CD14-positive monocyte (primary cell): ENCODE results near the gene TBX15. TPM values are rescaled to one million over a fixed set of nuclear protein-coding genes. Genes with fewer than 3 reads are reported as not detected.

ENCODE experiments used
- DNase-seq, 3 donors: peaks; one replicate each; pipeline ENCODE4 v3.0.0-alpha.2; 2011 to 2022
- H2AFZ ChIP-seq: 2 replicates; pipeline ENCODE4 v1.6.0; 2012; ENCODE audit warnings: mild to moderate bottlenecking, low read depth, low read length, inconsistent platforms; ENCODE audit not compliant: insufficient read depth, poor library complexity, severe bottlenecking
- H3K27ac ChIP-seq, 2 donors: 1 replicate in 1 of 2; 2 replicates in 1 of 2; pipeline ENCODE4 v1.5.1; 2012 to 2013; ENCODE audit warnings: low read length in 2 of 2, control low read depth in 1 of 2, inconsistent platforms in 1 of 2, low read depth in 1 of 2, mild to moderate bottlenecking in 1 of 2
- H3K27me3 ChIP-seq, 2 donors: one replicate each; pipeline versions ENCODE4 v1.6.0 to v1.6.1; 2011 to 2013; ENCODE audit warnings: low read length in 2 of 2; ENCODE audit not compliant: control insufficient read depth in 2 of 2, insufficient read depth in 2 of 2
- H3K36me3 ChIP-seq, 2 donors: replicated peaks in 1 of 2; 1 replicate in 1 of 2; 2 replicates in 1 of 2; pipeline versions ENCODE4 v1.5.1 to v1.6.1; 2012 to 2013; ENCODE audit warnings: low read length in 2 of 2, control low read depth in 1 of 2, inconsistent platforms in 1 of 2, mild to moderate bottlenecking in 1 of 2; ENCODE audit not compliant: insufficient read depth in 2 of 2, control insufficient read depth in 1 of 2
- H3K4me1 ChIP-seq, 2 donors: 1 replicate in 1 of 2; 2 replicates in 1 of 2; pipeline versions ENCODE4 v1.5.1 to v1.6.1; 2012 to 2013; ENCODE audit warnings: low read length in 2 of 2, control low read depth in 1 of 2, inconsistent platforms in 1 of 2, mild to moderate bottlenecking in 1 of 2, moderate library complexity in 1 of 2; ENCODE audit not compliant: insufficient read depth in 2 of 2, control insufficient read depth in 1 of 2
- H3K4me2 ChIP-seq: replicated peaks from 2 replicates; pipeline ENCODE3; 2012; ENCODE audit warnings: low read length, moderate library complexity, mild to moderate bottlenecking; ENCODE audit not compliant: poor library complexity, severe bottlenecking; ENCODE audit errors: extremely low read depth
- H3K4me3 ChIP-seq, 3 experiments: fragments of 200-600 bp in 1 of 3; sonication (generic) in 1 of 3; replicated peaks in 1 of 3; 1 replicate in 2 of 3; 2 replicates in 1 of 3; pipeline ENCODE4 v1.5.1; 2011 to 2013; ENCODE audit warnings: low read length in 3 of 3, mild to moderate bottlenecking in 3 of 3, control low read depth in 2 of 3, low read depth in 2 of 3, inconsistent platforms in 1 of 3, moderate library complexity in 1 of 3
- H3K79me2 ChIP-seq: 2 replicates; pipeline ENCODE4 v1.6.0; 2012; ENCODE audit warnings: mild to moderate bottlenecking, control low read depth, inconsistent platforms, low read length, moderate library complexity; ENCODE audit not compliant: insufficient read depth
- H3K9ac ChIP-seq: 2 replicates; pipeline ENCODE4 v1.6.0; 2017; ENCODE audit warnings: low read length, mild to moderate bottlenecking; ENCODE audit not compliant: insufficient read depth, poor library complexity, severe bottlenecking
- H3K9me3 ChIP-seq, 2 donors: replicated peaks in 1 of 2; 1 replicate in 1 of 2; 2 replicates in 1 of 2; pipeline versions ENCODE4 v1.5.1 to v1.6.1; 2012 to 2013; ENCODE audit warnings: low read length in 2 of 2, control low read depth in 1 of 2; ENCODE audit not compliant: control insufficient read depth in 1 of 2, insufficient read depth in 1 of 2
- H4K20me1 ChIP-seq: 2 replicates; pipeline ENCODE4 v1.6.0; 2012; ENCODE audit warnings: mild to moderate bottlenecking, low read length, control low read depth, moderate library complexity; ENCODE audit not compliant: insufficient read depth
- H3K27ac Mint-ChIP-seq, 7 donors: one replicate each; pipeline ENCODE4 v1.8.0; 2020; ENCODE audit warnings: mild to moderate bottlenecking in 7 of 7, mixed read lengths in 7 of 7, moderate library complexity in 6 of 7, inconsistent platforms in 2 of 7
- H3K27me3 Mint-ChIP-seq, 3 donors: one replicate each; pipeline ENCODE4 v1.8.0; 2021 to 2022; ENCODE audit warnings: low read depth in 3 of 3, mild to moderate bottlenecking in 3 of 3, mixed read lengths in 3 of 3, moderate library complexity in 3 of 3, inconsistent platforms in 1 of 3
- H3K36me3 Mint-ChIP-seq, 2 donors: one replicate each; pipeline ENCODE4 v1.8.0; 2020; ENCODE audit warnings: mixed read lengths in 2 of 2, inconsistent platforms in 1 of 2, mild to moderate bottlenecking in 1 of 2
- H3K4me1 Mint-ChIP-seq: one replicate; pipeline ENCODE4 v1.8.0; 2020; ENCODE audit warnings: mild to moderate bottlenecking, mixed read lengths
- H3K4me3 Mint-ChIP-seq, 2 donors: one replicate each; pipeline ENCODE4 v1.8.0; 2020; ENCODE audit warnings: mild to moderate bottlenecking in 2 of 2, mixed read lengths in 2 of 2, moderate library complexity in 1 of 2
- H3K9me3 Mint-ChIP-seq, 7 donors: one replicate each; pipeline ENCODE4 v1.8.0; 2020 to 2022; ENCODE audit warnings: mixed read lengths in 7 of 7, mild to moderate bottlenecking in 6 of 7, moderate library complexity in 6 of 7, inconsistent platforms in 2 of 7
- WGBS: methylation state at CpG from one replicate; pipeline ENCODE4 v1.1.5; 2013; ENCODE audit warnings: missing lambda C conversion rate; ENCODE audit not compliant: insufficient coverage; 5-methylcytosine and 5-hydroxymethylcytosine counted together
- intact Hi-C, 2 donors: fragments of 100-400 bp; cut with micrococcal nuclease; formaldehyde crosslinking; loops; one replicate each; pipeline versions ENCODE4 v1.15.0 to v1.15.1; 2023
- polyA plus RNA-seq, 3 donors: library from polyadenylated mRNA; depleted of rRNA in 1 of 3; unstranded in 2 of 3; stranded (reverse) in 1 of 3; fragments of 300-500 nt in 2 of 3; fragments of >200 nt in 1 of 3; fragmentation: Illumina TruSeq in 2 of 3; gene quantifications; 1 replicate in 2 of 3; 2 replicates in 1 of 3; pipeline ENCODE4 v1.2.3, GENCODE V29; 2012 to 2021
- TF ChIP-seq, protein P1 (sequence below): fragments of 200-600 bp; IDR thresholded peaks from one replicate; pipeline ENCODE4 v1.8.0; 2022; ENCODE audit warnings: antibody characterized with exemption, mild to moderate bottlenecking

TBX15 gene
- polyA plus RNA-seq, 3 donors, result not detected

DNA sequence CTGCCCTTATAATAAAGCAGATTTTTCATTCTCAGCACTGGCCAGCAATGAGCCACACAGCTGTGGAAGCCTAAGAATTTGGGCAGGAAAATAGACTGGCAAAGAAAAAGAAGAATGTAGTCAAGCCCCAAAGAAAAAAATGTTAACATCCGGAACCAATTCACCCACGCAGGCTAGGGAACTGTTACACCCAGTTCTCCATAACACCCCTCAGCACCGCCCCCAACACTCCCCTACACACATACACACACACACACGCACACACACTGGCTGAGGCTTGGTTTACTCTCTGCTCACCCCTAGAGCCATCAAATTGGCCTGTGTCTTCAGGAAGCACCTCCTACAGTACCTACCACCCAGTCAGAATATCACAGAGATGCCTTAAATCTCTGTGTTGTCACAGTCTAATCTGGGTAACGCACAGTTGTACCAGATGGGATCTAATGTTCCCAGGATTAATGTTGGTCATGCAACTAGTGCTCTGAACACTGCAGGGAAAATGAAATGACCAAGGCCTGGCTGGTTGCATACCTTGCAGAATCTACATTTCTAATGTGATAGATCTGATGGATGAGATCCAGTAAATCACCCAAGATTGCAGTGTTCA lies 14.5 kb downstream of the TBX15 start:
- Mint-ChIP-seq H3K27ac (peak overlapping the region in 1 of 7 donors; percentile 44), H3K9me3 (peaks cover 0 to 11% (median 2%) of the 10 kb centered on the region in 7 donors)
- intact Hi-C loops, result no loop called here

DNA sequence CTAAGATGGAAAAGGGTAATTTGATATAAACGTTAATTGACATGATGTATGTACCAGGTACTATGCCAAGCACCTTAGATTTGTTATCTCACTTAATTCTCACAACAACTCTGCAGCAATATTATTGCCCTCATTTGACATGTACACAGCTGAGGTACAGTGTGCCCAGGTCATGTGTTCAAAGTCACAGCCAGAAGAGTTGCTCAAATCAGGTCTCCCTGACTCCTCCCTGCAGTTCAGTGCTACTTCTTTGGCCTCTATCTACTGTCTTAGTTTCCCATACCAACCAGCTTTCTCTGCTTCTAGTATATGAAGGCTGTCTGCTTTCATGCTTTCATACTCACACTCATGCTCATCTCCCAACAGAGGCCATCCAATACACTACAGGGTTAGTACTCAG lies 15.1 kb downstream of the TBX15 start:
- Histone ChIP-seq H2AFZ (no peak overlapping the region), H3K9ac (no peak overlapping the region), H3K9me3 (peaks cover 0 to 6% of the 10 kb centered on the region in 2 donors), H3K36me3 (no peaks in the 10 kb centered on the region), H3K27ac (no peak overlapping the region), H3K79me2 (no peaks in the 10 kb centered on the region), H3K4me3 (no peak overlapping the region), H3K27me3 (peaks cover 37 to 50% of the 10 kb centered on the region in 2 donors), H3K4me1 (no peaks in the 10 kb centered on the region), H3K4me2 (no peak overlapping the region), H4K20me1 (no peaks in the 10 kb centered on the region)
- no peaks in the 10 kb centered on the region for H3K36me3 Mint-ChIP-seq
- intact Hi-C loops, result no loop called here
- TF ChIP-seq, protein P1, sequence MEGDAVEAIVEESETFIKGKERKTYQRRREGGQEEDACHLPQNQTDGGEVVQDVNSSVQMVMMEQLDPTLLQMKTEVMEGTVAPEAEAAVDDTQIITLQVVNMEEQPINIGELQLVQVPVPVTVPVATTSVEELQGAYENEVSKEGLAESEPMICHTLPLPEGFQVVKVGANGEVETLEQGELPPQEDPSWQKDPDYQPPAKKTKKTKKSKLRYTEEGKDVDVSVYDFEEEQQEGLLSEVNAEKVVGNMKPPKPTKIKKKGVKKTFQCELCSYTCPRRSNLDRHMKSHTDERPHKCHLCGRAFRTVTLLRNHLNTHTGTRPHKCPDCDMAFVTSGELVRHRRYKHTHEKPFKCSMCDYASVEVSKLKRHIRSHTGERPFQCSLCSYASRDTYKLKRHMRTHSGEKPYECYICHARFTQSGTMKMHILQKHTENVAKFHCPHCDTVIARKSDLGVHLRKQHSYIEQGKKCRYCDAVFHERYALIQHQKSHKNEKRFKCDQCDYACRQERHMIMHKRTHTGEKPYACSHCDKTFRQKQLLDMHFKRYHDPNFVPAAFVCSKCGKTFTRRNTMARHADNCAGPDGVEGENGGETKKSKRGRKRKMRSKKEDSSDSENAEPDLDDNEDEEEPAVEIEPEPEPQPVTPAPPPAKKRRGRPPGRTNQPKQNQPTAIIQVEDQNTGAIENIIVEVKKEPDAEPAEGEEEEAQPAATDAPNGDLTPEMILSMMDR, result no peak
- no peak for DNase-seq
- no peaks in the 10 kb centered on the region for H3K4me1 Mint-ChIP-seq
- H3K9me3 Mint-ChIP-seq, result peaks cover 0 to 13% (median 2%) of the 10 kb centered on the region in 7 donors
- peaks cover 29 to 48% (median 31%) of the 10 kb centered on the region in 3 donors for H3K27me3 Mint-ChIP-seq
- H3K4me3 Mint-ChIP-seq, result no peak overlapping the region
- H3K27ac Mint-ChIP-seq, result no peak overlapping the region
- WGBS, result no CpG with 5 or more reads among the region's 1 CpG

More for the DNA sequence above, 14.5 kb downstream of the TBX15 start:
- peaks cover 35 to 54% (median 37%) of the 10 kb centered on the region in 3 donors for H3K27me3 Mint-ChIP-seq
- Histone ChIP-seq H3K4me2 (no peak overlapping the region), H3K9me3 (peaks cover 0 to 6% of the 10 kb centered on the region in 2 donors), H4K20me1 (no peaks in the 10 kb centered on the region), H3K4me3 (no peak overlapping the region), H3K9ac (no peak overlapping the region), H3K79me2 (no peaks in the 10 kb centered on the region), H3K4me1 (no peaks in the 10 kb centered on the region), H3K27ac (no peak overlapping the region), H2AFZ (no peak overlapping the region), H3K36me3 (no peaks in the 10 kb centered on the region), H3K27me3 (peaks cover 43 to 56% of the 10 kb centered on the region in 2 donors)
- TF ChIP-seq, protein P1, result no peak
- no peaks in the 10 kb centered on the region for H3K36me3 Mint-ChIP-seq
- H3K4me3 Mint-ChIP-seq, result no peak overlapping the region
- no peaks in the 10 kb centered on the region for H3K4me1 Mint-ChIP-seq
- no peak for DNase-seq
- WGBS, result 80% methylated on average over 5 of the region's 5 CpGs
